SK-N-SH (cell line): ENCODE results near the gene RAPGEF6. TPM values are rescaled to one million over a fixed set of nuclear protein-coding genes. Genes with fewer than 3 reads are reported as not detected.

Experiments used
- CTCF ChIA-PET: fragments of 300-600, 350-600 bp; formaldehyde crosslinking; extraction: SDS; loops from one replicate; lab custom pipeline; 2021; lab: Yijun Ruan, JAX
- POLR2A ChIA-PET: fragments of 350-600 bp; sonication (Branson Sonifier 250); formaldehyde crosslinking; extraction: SDS; loops from one replicate; lab custom pipeline; 2020; ENCODE audit warnings: antibody characterized with exemption, inconsistent platforms; lab: Yijun Ruan, JAX
- DNase-seq: peaks from one replicate; pipeline ENCODE4 v3.0.0; 2012
- H2AFZ ChIP-seq: fragments of 200-600 bp; sonication (generic); 2 replicates; pipeline ENCODE4 v1.8.1; 2016; ENCODE audit warnings: antibody characterized with exemption, mild to moderate bottlenecking, low read depth
- H3F3A ChIP-seq: fragments of 200-600 bp; sonication (generic); replicated peaks from 2 replicates; pipeline ENCODE3; 2016; ENCODE audit warnings: antibody characterized with exemption, mild to moderate bottlenecking; ENCODE audit not compliant: insufficient read depth
- H3K27ac ChIP-seq, 2 experiments: fragments of 200-500 bp in 1 of 2; fragments of 200-600 bp in 1 of 2; sonication (Bioruptor generic) in 1 of 2; sonication (generic), shearing (Covaris generic) in 1 of 2; 2 replicates each; pipeline versions ENCODE4 v1.5.1 to v1.6.1; 2014 to 2016; ENCODE audit warnings: low read depth in 2 of 2, inconsistent platforms in 1 of 2, low read length in 1 of 2, mild to moderate bottlenecking in 1 of 2, mixed read lengths in 1 of 2
- H3K27me3 ChIP-seq: fragments of 200-600 bp; sonication (generic), shearing (Covaris generic); 2 replicates; pipeline ENCODE4 v1.6.1; 2016; ENCODE audit warnings: mixed run types; ENCODE audit not compliant: insufficient read depth
- H3K36me3 ChIP-seq, 2 experiments: fragments of 200-500 bp in 1 of 2; fragments of 200-600 bp in 1 of 2; sonication (Bioruptor generic) in 1 of 2; sonication (generic) in 1 of 2; replicated peaks in 1 of 2; 2 replicates each; pipeline versions ENCODE3 to v1.5.1; 2014 to 2016; ENCODE audit warnings: low read length in 1 of 2, mild to moderate bottlenecking in 1 of 2; ENCODE audit not compliant: insufficient read depth in 2 of 2, control insufficient read depth in 1 of 2
- H3K4me1 ChIP-seq, 2 experiments: fragments of 200-500 bp in 1 of 2; fragments of 200-600 bp in 1 of 2; sonication (Bioruptor generic) in 1 of 2; sonication (generic), shearing (Covaris generic) in 1 of 2; 2 replicates each; pipeline versions ENCODE4 v1.5.1 to v1.6.1; 2014 to 2016; ENCODE audit warnings: low read depth in 1 of 2, low read length in 1 of 2, mixed run types in 1 of 2; ENCODE audit not compliant: insufficient read depth in 2 of 2, control insufficient read depth in 1 of 2
- H3K4me2 ChIP-seq: fragments of 200-600 bp; sonication (generic), shearing (Covaris generic); 2 replicates; pipeline ENCODE4 v1.6.1; 2017; ENCODE audit warnings: mixed run types
- H3K4me3 ChIP-seq, 2 experiments: fragments of 200-500 bp in 1 of 2; fragments of 200-600 bp in 1 of 2; sonication (Bioruptor generic) in 1 of 2; sonication (generic), shearing (Covaris generic) in 1 of 2; 2 replicates each; pipeline versions ENCODE4 v1.5.1 to v1.8.1; 2014 to 2016; ENCODE audit warnings: low read depth in 2 of 2, inconsistent platforms in 1 of 2, low read length in 1 of 2, mild to moderate bottlenecking in 1 of 2, mixed read lengths in 1 of 2, moderate library complexity in 1 of 2
- H3K79me2 ChIP-seq: fragments of 200-600 bp; sonication (generic); 2 replicates; pipeline ENCODE4 v1.8.1; 2017; ENCODE audit warnings: mild to moderate bottlenecking; ENCODE audit not compliant: insufficient read depth
- H3K9ac ChIP-seq: fragments of 200-600 bp; sonication (generic); 2 replicates; pipeline ENCODE4 v1.6.1; 2017; ENCODE audit warnings: mixed run types
- H3K9me2 ChIP-seq: fragments of 200-600 bp; sonication (generic); 2 replicates; pipeline ENCODE4 v1.6.1; 2017; ENCODE audit warnings: mixed run types
- H3K9me3 ChIP-seq: fragments of 200-600 bp; sonication (generic); 2 replicates; pipeline ENCODE4 v1.6.1; 2017; ENCODE audit warnings: mixed run types, mild to moderate bottlenecking, moderate library complexity
- H4K20me1 ChIP-seq: fragments of 200-600 bp; sonication (generic); 2 replicates; pipeline ENCODE4 v1.6.1; 2017; ENCODE audit warnings: mild to moderate bottlenecking, mixed run types; ENCODE audit not compliant: insufficient read depth
- CHD2 ChIP-seq: fragments of 150-350 bp; IDR thresholded peaks from 2 replicates; pipeline ENCODE4 v1.6.1; 2018; ENCODE audit warnings: low read length; ENCODE audit not compliant: partially characterized antibody
- EP300 ChIP-seq, 2 experiments: IDR thresholded peaks; 2 replicates each; pipeline versions ENCODE4 v1.4.0 to v1.6.1; 2012; ENCODE audit warnings: borderline replicate concordance in 1 of 2, low read depth in 1 of 2, low read length in 1 of 2
- FOXJ3 ChIP-seq: sonication (generic); formaldehyde crosslinking; IDR thresholded peaks from 2 replicates; pipeline ENCODE4 v1.5.1; 2020; ENCODE audit warnings: mild to moderate bottlenecking, missing genetic modification reagents
- GABPA ChIP-seq: IDR thresholded peaks from 2 replicates; pipeline ENCODE4 v1.4.0; 2012; ENCODE audit warnings: low read depth, mild to moderate bottlenecking
- GATA2 ChIP-seq: sonication (generic); formaldehyde crosslinking; IDR thresholded peaks from 2 replicates; pipeline ENCODE4 v1.5.0; 2020; ENCODE audit warnings: mild to moderate bottlenecking, missing genetic modification reagents
- JUND ChIP-seq: IDR thresholded peaks from 2 replicates; pipeline ENCODE4 v1.4.0; 2012
- MXI1 ChIP-seq: IDR thresholded peaks from 2 replicates; pipeline ENCODE4 v1.6.1; 2012; ENCODE audit warnings: mild to moderate bottlenecking, low read depth, low read length, improper control_type of control experiment
- NFIC ChIP-seq: IDR thresholded peaks from 2 replicates; pipeline ENCODE4 v1.4.0; 2012; ENCODE audit warnings: borderline replicate concordance
- NRF1 ChIP-seq: IDR thresholded peaks from 2 replicates; pipeline ENCODE4 v1.6.1; 2012; ENCODE audit warnings: low read depth, mild to moderate bottlenecking, low read length
- SIN3A ChIP-seq: IDR thresholded peaks from 2 replicates; pipeline ENCODE4 v1.6.1; 2012; ENCODE audit warnings: low read depth, mild to moderate bottlenecking, low read length, moderate library complexity, borderline replicate concordance
- SMC3 ChIP-seq: IDR thresholded peaks from 2 replicates; pipeline ENCODE4 v1.6.1; 2012; ENCODE audit warnings: low read depth, low read length, improper control_type of control experiment
- TAF1 ChIP-seq: IDR thresholded peaks from 2 replicates; pipeline ENCODE4 v1.6.1; 2012; ENCODE audit warnings: low read depth, mild to moderate bottlenecking, low read length, moderate library complexity, borderline replicate concordance
- TCF12 ChIP-seq: IDR thresholded peaks from 2 replicates; pipeline ENCODE4 v1.4.0; 2012
- TEAD4 ChIP-seq: IDR thresholded peaks from 2 replicates; pipeline ENCODE4 v1.4.0; 2012; ENCODE audit warnings: mild to moderate bottlenecking, borderline replicate concordance; ENCODE audit not compliant: insufficient read depth
- WGBS: methylation state at CpG from one replicate; pipeline ENCODE4 v1.1.6; 2017; ENCODE audit warnings: low lambda C conversion rate; 5-methylcytosine and 5-hydroxymethylcytosine counted together
- polyA plus RNA-seq, 3 experiments: library from polyadenylated mRNA; depleted of rRNA; stranded (reverse); fragments of >200 nt; gene quantifications; 2 replicates each; pipeline ENCODE4 v1.2.3, GENCODE V29; 2012
- TF ChIP-seq, protein P1 (sequence below): IDR thresholded peaks from 2 replicates; pipeline ENCODE4 v1.4.0; 2012; ENCODE audit warnings: low read depth, borderline replicate concordance
- TF ChIP-seq, protein P2 (sequence below): IDR thresholded peaks from 2 replicates; pipeline ENCODE4; 2012
- TF ChIP-seq, protein P3 (sequence below): fragments of 150-350 bp; IDR thresholded peaks from 2 replicates; pipeline ENCODE4 v1.6.1; 2016; ENCODE audit warnings: mild to moderate bottlenecking, low read depth, low read length
- TF ChIP-seq, protein P4 (sequence below): fragments of 150-350 bp; IDR thresholded peaks from 2 replicates; pipeline ENCODE4 v1.6.1; 2017; ENCODE audit warnings: antibody characterized with exemption, low read length, low read depth, borderline replicate concordance
- TF ChIP-seq, protein P5 (sequence below): IDR thresholded peaks from 2 replicates; pipeline ENCODE4 v1.4.0; 2012; ENCODE audit warnings: low read depth

RAPGEF6 gene
- polyA plus RNA-seq, 1 of the 3 experiments (the other 2 are of a cell fraction), result 2.9 TPM

DNA sequence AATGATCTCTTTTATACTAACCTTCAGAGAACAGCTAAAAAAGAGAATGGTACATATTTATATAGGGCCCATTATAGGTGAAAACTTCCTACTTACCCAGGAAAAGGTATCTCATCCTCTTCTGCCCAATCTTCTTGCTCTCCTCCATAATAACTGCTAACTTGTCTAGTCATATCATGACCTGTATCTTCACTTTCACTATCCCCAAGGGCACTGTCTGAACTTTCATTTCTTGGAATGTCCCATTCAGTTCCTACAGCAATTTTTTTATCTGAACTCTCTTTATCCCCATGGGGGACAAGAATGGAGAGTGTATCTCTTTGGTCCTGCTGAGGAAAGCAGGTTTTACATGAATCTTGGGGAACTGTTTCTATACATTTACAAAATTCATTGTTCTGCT lies 36.4 kb upstream of the RAPGEF6 start (continued):
- TF ChIP-seq, protein P1, sequence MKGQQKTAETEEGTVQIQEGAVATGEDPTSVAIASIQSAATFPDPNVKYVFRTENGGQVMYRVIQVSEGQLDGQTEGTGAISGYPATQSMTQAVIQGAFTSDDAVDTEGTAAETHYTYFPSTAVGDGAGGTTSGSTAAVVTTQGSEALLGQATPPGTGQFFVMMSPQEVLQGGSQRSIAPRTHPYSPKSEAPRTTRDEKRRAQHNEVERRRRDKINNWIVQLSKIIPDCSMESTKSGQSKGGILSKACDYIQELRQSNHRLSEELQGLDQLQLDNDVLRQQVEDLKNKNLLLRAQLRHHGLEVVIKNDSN, result no peak
- TF ChIP-seq, protein P2, sequence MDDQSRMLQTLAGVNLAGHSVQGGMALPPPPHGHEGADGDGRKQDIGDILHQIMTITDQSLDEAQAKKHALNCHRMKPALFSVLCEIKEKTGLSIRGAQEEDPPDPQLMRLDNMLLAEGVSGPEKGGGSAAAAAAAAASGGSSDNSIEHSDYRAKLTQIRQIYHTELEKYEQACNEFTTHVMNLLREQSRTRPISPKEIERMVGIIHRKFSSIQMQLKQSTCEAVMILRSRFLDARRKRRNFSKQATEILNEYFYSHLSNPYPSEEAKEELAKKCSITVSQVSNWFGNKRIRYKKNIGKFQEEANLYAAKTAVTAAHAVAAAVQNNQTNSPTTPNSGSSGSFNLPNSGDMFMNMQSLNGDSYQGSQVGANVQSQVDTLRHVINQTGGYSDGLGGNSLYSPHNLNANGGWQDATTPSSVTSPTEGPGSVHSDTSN, result no peak
- TF ChIP-seq TAF1 (no peak), JUND (no peak), NRF1 (no peak), GATA2 (CRISPR knock-in tag) (no peak), MXI1 (no peak), SIN3A (no peak), TCF12 (no peak)
- TF ChIP-seq, protein P3, sequence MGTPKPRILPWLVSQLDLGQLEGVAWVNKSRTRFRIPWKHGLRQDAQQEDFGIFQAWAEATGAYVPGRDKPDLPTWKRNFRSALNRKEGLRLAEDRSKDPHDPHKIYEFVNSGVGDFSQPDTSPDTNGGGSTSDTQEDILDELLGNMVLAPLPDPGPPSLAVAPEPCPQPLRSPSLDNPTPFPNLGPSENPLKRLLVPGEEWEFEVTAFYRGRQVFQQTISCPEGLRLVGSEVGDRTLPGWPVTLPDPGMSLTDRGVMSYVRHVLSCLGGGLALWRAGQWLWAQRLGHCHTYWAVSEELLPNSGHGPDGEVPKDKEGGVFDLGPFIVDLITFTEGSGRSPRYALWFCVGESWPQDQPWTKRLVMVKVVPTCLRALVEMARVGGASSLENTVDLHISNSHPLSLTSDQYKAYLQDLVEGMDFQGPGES, result no peak
- TF ChIP-seq, protein P4, sequence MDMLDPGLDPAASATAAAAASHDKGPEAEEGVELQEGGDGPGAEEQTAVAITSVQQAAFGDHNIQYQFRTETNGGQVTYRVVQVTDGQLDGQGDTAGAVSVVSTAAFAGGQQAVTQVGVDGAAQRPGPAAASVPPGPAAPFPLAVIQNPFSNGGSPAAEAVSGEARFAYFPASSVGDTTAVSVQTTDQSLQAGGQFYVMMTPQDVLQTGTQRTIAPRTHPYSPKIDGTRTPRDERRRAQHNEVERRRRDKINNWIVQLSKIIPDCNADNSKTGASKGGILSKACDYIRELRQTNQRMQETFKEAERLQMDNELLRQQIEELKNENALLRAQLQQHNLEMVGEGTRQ, result no peak
- TF ChIP-seq, protein P5, sequence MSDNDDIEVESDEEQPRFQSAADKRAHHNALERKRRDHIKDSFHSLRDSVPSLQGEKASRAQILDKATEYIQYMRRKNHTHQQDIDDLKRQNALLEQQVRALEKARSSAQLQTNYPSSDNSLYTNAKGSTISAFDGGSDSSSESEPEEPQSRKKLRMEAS, result no peak
- TF ChIP-seq, all 33 proteins: peak for 0

DNA sequence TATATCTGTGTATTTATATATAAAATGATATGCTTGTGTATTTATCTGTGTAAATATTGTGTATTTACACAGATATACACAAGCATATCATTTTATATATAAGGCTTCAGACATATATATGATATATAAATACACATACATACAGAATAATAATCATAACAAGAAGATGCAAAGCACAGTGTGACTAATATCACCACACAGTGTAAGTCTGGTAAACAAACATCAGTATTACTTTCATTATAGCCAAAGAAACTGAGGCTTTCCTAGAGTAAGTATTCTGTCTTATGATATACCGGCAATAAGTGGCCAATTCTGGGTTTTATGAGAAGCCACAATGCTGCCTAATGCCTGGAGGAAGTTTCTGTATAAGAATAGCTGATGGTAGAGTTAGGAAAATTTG lies 29.9 kb upstream of the RAPGEF6 start:
- Histone ChIP-seq H3K4me2 (no peak overlapping the region), H2AFZ (no peak overlapping the region), H3K79me2 (peaks cover 17% of the 10 kb centered on the region; the same call in 1 of the 2 replicates), H4K20me1 (no peaks in the 10 kb centered on the region), H3K4me1 (no peaks in the 10 kb centered on the region), H3K9me2 (no peaks in the 10 kb centered on the region), H3K27me3 (no peaks in the 10 kb centered on the region), H3K9me3 (peaks cover 7% of the 10 kb centered on the region; the same call in 1 of the 2 replicates), H3K9ac (no peak overlapping the region), H3F3A (peaks cover 11% of the 10 kb centered on the region), H3K27ac (no peak overlapping the region), H3K4me3 (no peak overlapping the region), H3K36me3 (peaks cover 42 to 74% of the 10 kb centered on the region in 2 experiments)
- WGBS, result 94% methylated on average over 1 of the region's 1 CpG
- no peak for DNase-seq
- ChIA-PET CTCF (no interaction called here), POLR2A (no interaction called here)
- TF ChIP-seq TEAD4 (no peak), TAF1 (no peak), NFIC (no peak), SMC3 (no peak), EP300 (IDR thresholded peaks at IDR 0.05; ENCODE audit: borderline replicate concordance in 1 of 2, low read depth in 1 of 2, low read length in 1 of 2) (no peak), FOXJ3 (CRISPR knock-in tag) (no peak), GABPA (no peak), CHD2 (no peak)
- TF ChIP-seq, protein P1, result no peak
- TF ChIP-seq, all 33 proteins: peak for 0
